Ovary (tissue), 3 donors: ENCODE measurements around the gene CLOCK.

Source experiments
- CTCF ChIP-seq, 3 donors: fragments of 450-650 bp in 2 of 3; fragments of 200-600 bp in 1 of 3; IDR thresholded peaks; one replicate each; pipeline versions ENCODE4 v1.5.1 to v1.8.0; 2016 to 2022; ENCODE audit warnings: antibody characterized with exemption in 3 of 3, mild to moderate bottlenecking in 1 of 3
- POLR2A ChIP-seq: fragments of 450-650 bp; IDR thresholded peaks from one replicate; pipeline ENCODE4 v1.6.1; 2017; ENCODE audit warnings: antibody characterized with exemption, mild to moderate bottlenecking, moderate library complexity
- donor health status: DM: no; HTN: no; CAD: no.

GRCh38 chr4:55575513-55575912, 28.8 kb upstream of the CLOCK start:
- TF ChIP-seq CTCF (IDR thresholded peaks at IDR 0.05) = no peak
- no peak for TF ChIP-seq POLR2A
